Measurements from ENCODE around the gene C2CD3.

Gene C2CD3

DNA sequence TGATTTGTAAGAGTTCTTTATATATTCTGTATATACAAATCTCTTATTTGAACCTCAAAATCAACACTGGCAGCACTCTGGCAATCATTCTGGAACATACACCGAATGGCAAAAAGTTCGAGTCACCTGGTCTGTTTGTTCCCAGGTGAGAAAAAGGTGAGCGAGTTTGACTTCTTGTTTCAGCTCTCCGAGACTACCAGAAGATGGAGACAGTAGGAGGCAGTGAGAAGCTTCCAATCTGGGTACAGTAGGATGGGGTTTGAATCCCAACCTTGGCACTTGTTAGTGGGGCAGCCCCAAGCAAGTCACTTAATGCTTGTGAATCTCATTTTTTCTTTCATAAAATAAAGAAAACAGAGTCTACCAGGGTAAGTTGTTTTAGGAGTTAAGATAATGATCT, 76.4 kb downstream of the C2CD3 start:
- DNase-seq (ENCODE audit: low read depth in 1 of 2, low spot score in 1 of 2): no peak
- Histone ChIP-seq H3K4me3 (replicated peaks; ENCODE audit: insufficient read depth, low read length) (no peak overlapping the region), H3K27me3 (ENCODE audit: insufficient read depth, poor library complexity, severe bottlenecking) (no peaks in the 10 kb centered on the region), H3K27ac (replicated peaks) (no peak overlapping the region)
- TF ChIP-seq, protein P1, sequence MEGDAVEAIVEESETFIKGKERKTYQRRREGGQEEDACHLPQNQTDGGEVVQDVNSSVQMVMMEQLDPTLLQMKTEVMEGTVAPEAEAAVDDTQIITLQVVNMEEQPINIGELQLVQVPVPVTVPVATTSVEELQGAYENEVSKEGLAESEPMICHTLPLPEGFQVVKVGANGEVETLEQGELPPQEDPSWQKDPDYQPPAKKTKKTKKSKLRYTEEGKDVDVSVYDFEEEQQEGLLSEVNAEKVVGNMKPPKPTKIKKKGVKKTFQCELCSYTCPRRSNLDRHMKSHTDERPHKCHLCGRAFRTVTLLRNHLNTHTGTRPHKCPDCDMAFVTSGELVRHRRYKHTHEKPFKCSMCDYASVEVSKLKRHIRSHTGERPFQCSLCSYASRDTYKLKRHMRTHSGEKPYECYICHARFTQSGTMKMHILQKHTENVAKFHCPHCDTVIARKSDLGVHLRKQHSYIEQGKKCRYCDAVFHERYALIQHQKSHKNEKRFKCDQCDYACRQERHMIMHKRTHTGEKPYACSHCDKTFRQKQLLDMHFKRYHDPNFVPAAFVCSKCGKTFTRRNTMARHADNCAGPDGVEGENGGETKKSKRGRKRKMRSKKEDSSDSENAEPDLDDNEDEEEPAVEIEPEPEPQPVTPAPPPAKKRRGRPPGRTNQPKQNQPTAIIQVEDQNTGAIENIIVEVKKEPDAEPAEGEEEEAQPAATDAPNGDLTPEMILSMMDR (IDR thresholded peaks at IDR 0.05; ENCODE audit: insufficient read depth, low read length): no peak
- TF ChIP-seq GABPA (IDR thresholded peaks at IDR 0.05; ENCODE audit: low read depth) (no peak), SPI1 (IDR thresholded peaks at IDR 0.05; ENCODE audit: borderline replicate concordance, low read depth) (no peak), POLR2AphosphoS5 (IDR thresholded peaks at IDR 0.05; ENCODE audit: low read depth) (no peak)
- TF ChIP-seq, protein P2, sequence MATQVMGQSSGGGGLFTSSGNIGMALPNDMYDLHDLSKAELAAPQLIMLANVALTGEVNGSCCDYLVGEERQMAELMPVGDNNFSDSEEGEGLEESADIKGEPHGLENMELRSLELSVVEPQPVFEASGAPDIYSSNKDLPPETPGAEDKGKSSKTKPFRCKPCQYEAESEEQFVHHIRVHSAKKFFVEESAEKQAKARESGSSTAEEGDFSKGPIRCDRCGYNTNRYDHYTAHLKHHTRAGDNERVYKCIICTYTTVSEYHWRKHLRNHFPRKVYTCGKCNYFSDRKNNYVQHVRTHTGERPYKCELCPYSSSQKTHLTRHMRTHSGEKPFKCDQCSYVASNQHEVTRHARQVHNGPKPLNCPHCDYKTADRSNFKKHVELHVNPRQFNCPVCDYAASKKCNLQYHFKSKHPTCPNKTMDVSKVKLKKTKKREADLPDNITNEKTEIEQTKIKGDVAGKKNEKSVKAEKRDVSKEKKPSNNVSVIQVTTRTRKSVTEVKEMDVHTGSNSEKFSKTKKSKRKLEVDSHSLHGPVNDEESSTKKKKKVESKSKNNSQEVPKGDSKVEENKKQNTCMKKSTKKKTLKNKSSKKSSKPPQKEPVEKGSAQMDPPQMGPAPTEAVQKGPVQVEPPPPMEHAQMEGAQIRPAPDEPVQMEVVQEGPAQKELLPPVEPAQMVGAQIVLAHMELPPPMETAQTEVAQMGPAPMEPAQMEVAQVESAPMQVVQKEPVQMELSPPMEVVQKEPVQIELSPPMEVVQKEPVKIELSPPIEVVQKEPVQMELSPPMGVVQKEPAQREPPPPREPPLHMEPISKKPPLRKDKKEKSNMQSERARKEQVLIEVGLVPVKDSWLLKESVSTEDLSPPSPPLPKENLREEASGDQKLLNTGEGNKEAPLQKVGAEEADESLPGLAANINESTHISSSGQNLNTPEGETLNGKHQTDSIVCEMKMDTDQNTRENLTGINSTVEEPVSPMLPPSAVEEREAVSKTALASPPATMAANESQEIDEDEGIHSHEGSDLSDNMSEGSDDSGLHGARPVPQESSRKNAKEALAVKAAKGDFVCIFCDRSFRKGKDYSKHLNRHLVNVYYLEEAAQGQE (IDR thresholded peaks at IDR 0.05; ENCODE audit: insufficient replicate concordance, low read depth): no peak

DNA sequence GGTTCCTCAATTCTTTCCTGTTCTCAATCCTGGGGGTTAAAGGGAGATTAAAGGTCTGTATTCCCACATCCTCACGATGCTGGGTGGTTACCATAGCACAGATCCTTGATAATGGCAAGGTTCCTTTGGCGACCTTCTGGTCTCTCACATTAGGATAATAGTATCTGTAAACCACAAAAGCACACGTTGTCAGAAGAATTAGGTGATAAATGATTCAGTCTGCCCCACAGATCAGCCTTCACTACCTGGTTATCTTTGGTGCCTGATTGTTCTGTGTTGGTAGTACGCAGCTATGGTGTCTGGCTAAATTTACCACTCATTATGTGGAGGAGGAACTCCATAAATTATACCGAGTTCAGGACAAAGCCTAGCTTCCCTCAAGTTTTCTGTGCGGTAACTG, 78.4 kb downstream of the C2CD3 start:
- no peak for DNase-seq (ENCODE audit: low read depth in 1 of 2, low spot score in 1 of 2)
- TF ChIP-seq GABPA (IDR thresholded peaks at IDR 0.05; ENCODE audit: low read depth) (no peak), SPI1 (IDR thresholded peaks at IDR 0.05; ENCODE audit: borderline replicate concordance, low read depth) (no peak), POLR2AphosphoS5 (IDR thresholded peaks at IDR 0.05; ENCODE audit: low read depth) (no peak)
- TF ChIP-seq, protein P1 (IDR thresholded peaks at IDR 0.05; ENCODE audit: insufficient read depth, low read length): no peak
- TF ChIP-seq, protein P2 (IDR thresholded peaks at IDR 0.05; ENCODE audit: insufficient replicate concordance, low read depth): no peak
- H3K4me3 ChIP-seq (replicated peaks; ENCODE audit: insufficient read depth, low read length): no peak overlapping the region
- no peak overlapping the region for H3K27ac ChIP-seq (replicated peaks)
- H3K27me3 ChIP-seq (ENCODE audit: insufficient read depth, poor library complexity, severe bottlenecking): no peaks in the 10 kb centered on the region

DNA sequence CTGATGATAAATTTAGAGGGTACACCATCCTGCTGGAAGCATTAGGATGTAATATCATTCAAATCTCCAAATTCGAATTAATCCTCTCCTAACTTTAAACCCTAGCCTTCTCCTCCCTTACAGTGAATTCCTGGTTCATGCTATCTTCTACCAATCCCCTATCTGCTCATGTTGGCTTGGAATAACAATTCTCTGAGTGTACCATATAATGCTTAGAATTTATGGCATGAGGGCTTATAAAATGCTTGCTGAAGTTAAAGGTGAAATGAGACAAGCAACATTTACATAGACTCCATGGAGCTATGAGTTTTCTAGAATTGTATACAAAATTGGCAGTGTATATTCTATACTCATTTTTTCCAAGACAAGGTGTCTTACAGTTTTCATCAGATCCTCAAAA, 79.3 kb downstream of the C2CD3 start:
- TF ChIP-seq GABPA (IDR thresholded peaks at IDR 0.05; ENCODE audit: low read depth) (no peak), POLR2AphosphoS5 (IDR thresholded peaks at IDR 0.05; ENCODE audit: low read depth) (no peak), SPI1 (IDR thresholded peaks at IDR 0.05; ENCODE audit: borderline replicate concordance, low read depth) (no peak)
- TF ChIP-seq, protein P2 (IDR thresholded peaks at IDR 0.05; ENCODE audit: insufficient replicate concordance, low read depth): no peak
- no peak for DNase-seq (ENCODE audit: low read depth in 1 of 2, low spot score in 1 of 2)
- Histone ChIP-seq H3K4me3 (replicated peaks; ENCODE audit: insufficient read depth, low read length) (no peak overlapping the region), H3K27ac (replicated peaks) (no peak overlapping the region), H3K27me3 (ENCODE audit: insufficient read depth, poor library complexity, severe bottlenecking) (no peaks in the 10 kb centered on the region)

Data from HL-60 (cell line).